Suppressor macrophage treated with lipopolysaccharide for 1 hour (primary cell): ENCODE results near the gene SULT2B1.
"Not testable (repeated sequence)": the region's sequence is repeated elsewhere in the genome, so short reads cannot be mapped to it uniquely, and the experiment has no call there.

Source experiments
- DNase-seq, 3 donors: peaks; one replicate each; pipeline ENCODE4 v3.0.0-alpha.2; 2020 to 2022

Gene SULT2B1

GRCh38 chr19:48624067-48624594 is 72.2 kb downstream of the SULT2B1 start:
- peak; percentile 94 to 98 (median 95) for DNase-seq

- no peak for DNase-seq
Observed at GRCh38 chr19:48624791-48625723, 73.1 kb downstream of the SULT2B1 start.

GRCh38 chr19:48625891-48626327 is 73.9 kb downstream of the SULT2B1 start:
- no peak for DNase-seq

GRCh38 chr19:48627201-48627864 is 75.4 kb downstream of the SULT2B1 start:
- DNase-seq, result no peak

- no peak for DNase-seq
Observed at GRCh38 chr19:48627865-48628314, 75.9 kb downstream of the SULT2B1 start.

- no peak for DNase-seq
Observed at GRCh38 chr19:48628486-48629296, 76.7 kb downstream of the SULT2B1 start.

GRCh38 chr19:48629297-48629598 is 77.3 kb downstream of the SULT2B1 start:
- no peak for DNase-seq

GRCh38 chr19:48629599-48630295 is 77.8 kb downstream of the SULT2B1 start:
- peak in 1 of 3 donors; percentile 32 for DNase-seq

GRCh38 chr19:48630296-48631063 is 78.5 kb downstream of the SULT2B1 start:
- DNase-seq, result peak in 1 of 3 donors; percentile 37

- no peak for DNase-seq
Observed at GRCh38 chr19:48631225-48631624, 79.3 kb downstream of the SULT2B1 start.

- DNase-seq, result not testable (repeated sequence)
Observed at GRCh38 chr19:48632286-48632685, 80.3 kb downstream of the SULT2B1 start.

GRCh38 chr19:48632692-48633147 is 80.7 kb downstream of the SULT2B1 start:
- DNase-seq, result peak; percentile 49 to 50 (median 50)

GRCh38 chr19:48633148-48634035 is 81.4 kb downstream of the SULT2B1 start:
- DNase-seq, result peak in 1 of 3 donors; percentile 37

GRCh38 chr19:48634036-48634342 is 82.0 kb downstream of the SULT2B1 start:
- DNase-seq, result no peak

GRCh38 chr19:48634424-48635262 is 82.7 kb downstream of the SULT2B1 start:
- DNase-seq, result peak; percentile 84 to 94 (median 86)

GRCh38 chr19:48635263-48635965 is 83.4 kb downstream of the SULT2B1 start:
- DNase-seq, result peak; percentile 65 to 92 (median 74)

- DNase-seq, result peak in 1 of 3 donors; percentile 71
Observed at GRCh38 chr19:48635966-48636858, 84.2 kb downstream of the SULT2B1 start.
